SK-N-SH (cell line): ENCODE results near the gene CFAP92.

Experiments used
- CHD2 ChIP-seq: fragments of 150-350 bp; IDR thresholded peaks from 2 replicates; pipeline ENCODE4 v1.6.1; 2018; ENCODE audit warnings: low read length; ENCODE audit not compliant: partially characterized antibody
- EZH2phosphoT487 ChIP-seq: fragments of 200-600 bp; sonication (generic); IDR thresholded peaks from 2 replicates; pipeline ENCODE4 v1.6.1; 2017; ENCODE audit warnings: low read depth, mixed run types, mild to moderate bottlenecking, antibody characterized with exemption, moderate library complexity, borderline replicate concordance
- GABPA ChIP-seq: IDR thresholded peaks from 2 replicates; pipeline ENCODE4 v1.4.0; 2012; ENCODE audit warnings: low read depth, mild to moderate bottlenecking
- RXRA ChIP-seq: IDR thresholded peaks from 2 replicates; pipeline ENCODE4 v1.4.0; 2012; ENCODE audit warnings: low read depth, mild to moderate bottlenecking, borderline replicate concordance
- TCF12 ChIP-seq: IDR thresholded peaks from 2 replicates; pipeline ENCODE4 v1.4.0; 2012
- YY1 ChIP-seq: IDR thresholded peaks from 2 replicates; pipeline ENCODE4 v1.4.0; 2012; ENCODE audit warnings: low read depth, mild to moderate bottlenecking
- TF ChIP-seq, protein P1 (sequence below): IDR thresholded peaks from 2 replicates; pipeline ENCODE4 v1.6.1; 2012; ENCODE audit warnings: mild to moderate bottlenecking, low read depth, low read length, moderate library complexity
- TF ChIP-seq, protein P2 (sequence below): fragments of 200-600 bp; sonication (generic); IDR thresholded peaks from 2 replicates; pipeline ENCODE4 v1.6.1; 2017; ENCODE audit warnings: antibody characterized with exemption, mild to moderate bottlenecking, moderate library complexity
- TF ChIP-seq, protein P3 (sequence below): IDR thresholded peaks from 2 replicates; pipeline ENCODE4 v1.4.0; 2012; ENCODE audit warnings: low read depth, borderline replicate concordance
- TF ChIP-seq, protein P4 (sequence below): IDR thresholded peaks from 2 replicates; pipeline ENCODE4 v1.4.0; 2012; ENCODE audit warnings: low read depth

DNA sequence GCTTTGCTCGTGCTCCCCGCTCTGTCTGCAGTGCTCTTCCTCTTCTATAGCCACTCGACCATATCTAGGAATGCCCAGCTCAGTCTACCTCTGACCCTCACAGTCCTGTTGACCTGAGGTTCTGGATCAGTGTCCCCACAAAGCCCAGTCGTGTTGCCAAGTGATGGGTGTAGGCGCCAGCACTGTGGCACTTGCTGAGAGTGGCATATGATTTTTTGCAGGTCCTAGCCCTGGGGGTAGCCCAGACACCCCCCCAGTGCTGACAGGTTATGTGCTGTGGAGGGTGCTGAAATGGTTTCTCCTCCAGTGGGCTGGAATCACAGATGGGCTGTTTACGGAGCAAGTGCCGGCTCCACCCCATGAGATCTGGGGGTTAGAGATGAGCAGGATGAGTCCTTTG is 82.0 kb downstream of the CFAP92 start:
- TF ChIP-seq, protein P1, sequence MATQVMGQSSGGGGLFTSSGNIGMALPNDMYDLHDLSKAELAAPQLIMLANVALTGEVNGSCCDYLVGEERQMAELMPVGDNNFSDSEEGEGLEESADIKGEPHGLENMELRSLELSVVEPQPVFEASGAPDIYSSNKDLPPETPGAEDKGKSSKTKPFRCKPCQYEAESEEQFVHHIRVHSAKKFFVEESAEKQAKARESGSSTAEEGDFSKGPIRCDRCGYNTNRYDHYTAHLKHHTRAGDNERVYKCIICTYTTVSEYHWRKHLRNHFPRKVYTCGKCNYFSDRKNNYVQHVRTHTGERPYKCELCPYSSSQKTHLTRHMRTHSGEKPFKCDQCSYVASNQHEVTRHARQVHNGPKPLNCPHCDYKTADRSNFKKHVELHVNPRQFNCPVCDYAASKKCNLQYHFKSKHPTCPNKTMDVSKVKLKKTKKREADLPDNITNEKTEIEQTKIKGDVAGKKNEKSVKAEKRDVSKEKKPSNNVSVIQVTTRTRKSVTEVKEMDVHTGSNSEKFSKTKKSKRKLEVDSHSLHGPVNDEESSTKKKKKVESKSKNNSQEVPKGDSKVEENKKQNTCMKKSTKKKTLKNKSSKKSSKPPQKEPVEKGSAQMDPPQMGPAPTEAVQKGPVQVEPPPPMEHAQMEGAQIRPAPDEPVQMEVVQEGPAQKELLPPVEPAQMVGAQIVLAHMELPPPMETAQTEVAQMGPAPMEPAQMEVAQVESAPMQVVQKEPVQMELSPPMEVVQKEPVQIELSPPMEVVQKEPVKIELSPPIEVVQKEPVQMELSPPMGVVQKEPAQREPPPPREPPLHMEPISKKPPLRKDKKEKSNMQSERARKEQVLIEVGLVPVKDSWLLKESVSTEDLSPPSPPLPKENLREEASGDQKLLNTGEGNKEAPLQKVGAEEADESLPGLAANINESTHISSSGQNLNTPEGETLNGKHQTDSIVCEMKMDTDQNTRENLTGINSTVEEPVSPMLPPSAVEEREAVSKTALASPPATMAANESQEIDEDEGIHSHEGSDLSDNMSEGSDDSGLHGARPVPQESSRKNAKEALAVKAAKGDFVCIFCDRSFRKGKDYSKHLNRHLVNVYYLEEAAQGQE = no peak
- TF ChIP-seq RXRA (no peak), CHD2 (no peak), YY1 (no peak), GABPA (no peak), EZH2phosphoT487 (no peak), TCF12 (no peak)
- TF ChIP-seq, protein P2, sequence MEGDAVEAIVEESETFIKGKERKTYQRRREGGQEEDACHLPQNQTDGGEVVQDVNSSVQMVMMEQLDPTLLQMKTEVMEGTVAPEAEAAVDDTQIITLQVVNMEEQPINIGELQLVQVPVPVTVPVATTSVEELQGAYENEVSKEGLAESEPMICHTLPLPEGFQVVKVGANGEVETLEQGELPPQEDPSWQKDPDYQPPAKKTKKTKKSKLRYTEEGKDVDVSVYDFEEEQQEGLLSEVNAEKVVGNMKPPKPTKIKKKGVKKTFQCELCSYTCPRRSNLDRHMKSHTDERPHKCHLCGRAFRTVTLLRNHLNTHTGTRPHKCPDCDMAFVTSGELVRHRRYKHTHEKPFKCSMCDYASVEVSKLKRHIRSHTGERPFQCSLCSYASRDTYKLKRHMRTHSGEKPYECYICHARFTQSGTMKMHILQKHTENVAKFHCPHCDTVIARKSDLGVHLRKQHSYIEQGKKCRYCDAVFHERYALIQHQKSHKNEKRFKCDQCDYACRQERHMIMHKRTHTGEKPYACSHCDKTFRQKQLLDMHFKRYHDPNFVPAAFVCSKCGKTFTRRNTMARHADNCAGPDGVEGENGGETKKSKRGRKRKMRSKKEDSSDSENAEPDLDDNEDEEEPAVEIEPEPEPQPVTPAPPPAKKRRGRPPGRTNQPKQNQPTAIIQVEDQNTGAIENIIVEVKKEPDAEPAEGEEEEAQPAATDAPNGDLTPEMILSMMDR = no peak
- TF ChIP-seq, protein P3, sequence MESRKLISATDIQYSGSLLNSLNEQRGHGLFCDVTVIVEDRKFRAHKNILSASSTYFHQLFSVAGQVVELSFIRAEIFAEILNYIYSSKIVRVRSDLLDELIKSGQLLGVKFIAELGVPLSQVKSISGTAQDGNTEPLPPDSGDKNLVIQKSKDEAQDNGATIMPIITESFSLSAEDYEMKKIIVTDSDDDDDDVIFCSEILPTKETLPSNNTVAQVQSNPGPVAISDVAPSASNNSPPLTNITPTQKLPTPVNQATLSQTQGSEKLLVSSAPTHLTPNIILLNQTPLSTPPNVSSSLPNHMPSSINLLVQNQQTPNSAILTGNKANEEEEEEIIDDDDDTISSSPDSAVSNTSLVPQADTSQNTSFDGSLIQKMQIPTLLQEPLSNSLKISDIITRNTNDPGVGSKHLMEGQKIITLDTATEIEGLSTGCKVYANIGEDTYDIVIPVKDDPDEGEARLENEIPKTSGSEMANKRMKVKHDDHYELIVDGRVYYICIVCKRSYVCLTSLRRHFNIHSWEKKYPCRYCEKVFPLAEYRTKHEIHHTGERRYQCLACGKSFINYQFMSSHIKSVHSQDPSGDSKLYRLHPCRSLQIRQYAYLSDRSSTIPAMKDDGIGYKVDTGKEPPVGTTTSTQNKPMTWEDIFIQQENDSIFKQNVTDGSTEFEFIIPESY = no peak
- TF ChIP-seq, protein P4, sequence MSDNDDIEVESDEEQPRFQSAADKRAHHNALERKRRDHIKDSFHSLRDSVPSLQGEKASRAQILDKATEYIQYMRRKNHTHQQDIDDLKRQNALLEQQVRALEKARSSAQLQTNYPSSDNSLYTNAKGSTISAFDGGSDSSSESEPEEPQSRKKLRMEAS = no peak
